GM18909 (cell line): Measurements from ENCODE around the gene BICRA.
"Not testable (repeated sequence)": the region's sequence is repeated elsewhere in the genome, so short reads cannot be mapped to it uniquely, and the experiment has no call there.

Source experiments
- ATAC-seq: cut with Tn5 transposase; IDR thresholded peaks from one replicate; pipeline ENCODE4 v1.9.1; 2021; ENCODE audit warnings: mild to moderate bottlenecking; ENCODE audit not compliant: unreplicated experiment, poor library complexity

The BICRA gene

GRCh38 chr19:47608969-47609905 is at the start of gene BICRA:
TSS of gene BICRA (plus strand) at chr19:47609134. CDS start at chr19:47673575, 64,441 bp downstream.
- peak; percentile 54 for ATAC-seq

GRCh38 chr19:47560999-47561398 is 47.9 kb upstream of the BICRA start:
- ATAC-seq: no peak

DNA sequence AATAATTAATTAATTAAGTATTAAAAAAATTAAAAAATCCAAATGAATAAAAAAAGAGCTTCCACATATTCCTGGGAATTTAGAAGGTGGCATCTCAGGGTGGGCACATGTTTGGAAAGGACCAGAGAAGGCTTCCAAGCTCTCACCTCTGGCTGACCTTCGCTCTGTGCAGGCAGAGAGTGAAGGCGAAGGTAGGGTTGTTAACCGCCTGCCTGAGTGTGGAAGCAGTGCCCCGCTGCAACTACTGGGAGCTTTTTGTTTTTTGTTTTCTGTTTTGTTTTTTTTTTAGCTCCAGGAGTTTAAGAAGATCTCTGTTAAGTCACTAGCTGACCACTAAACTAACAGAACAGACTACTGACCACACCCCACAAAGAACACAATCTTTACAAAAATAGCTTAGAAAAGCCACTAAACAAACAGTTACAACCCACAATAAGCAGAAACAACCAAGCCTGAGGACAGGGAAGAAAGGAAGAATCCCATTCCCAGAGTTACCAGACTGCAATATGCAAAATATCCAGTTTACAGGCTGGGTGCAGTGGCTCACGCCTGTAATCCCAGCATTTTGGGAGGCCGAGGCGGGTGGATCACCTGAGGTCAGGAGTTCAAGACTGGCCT is 47.4 kb upstream of the BICRA start:
- no peak for ATAC-seq

DNA sequence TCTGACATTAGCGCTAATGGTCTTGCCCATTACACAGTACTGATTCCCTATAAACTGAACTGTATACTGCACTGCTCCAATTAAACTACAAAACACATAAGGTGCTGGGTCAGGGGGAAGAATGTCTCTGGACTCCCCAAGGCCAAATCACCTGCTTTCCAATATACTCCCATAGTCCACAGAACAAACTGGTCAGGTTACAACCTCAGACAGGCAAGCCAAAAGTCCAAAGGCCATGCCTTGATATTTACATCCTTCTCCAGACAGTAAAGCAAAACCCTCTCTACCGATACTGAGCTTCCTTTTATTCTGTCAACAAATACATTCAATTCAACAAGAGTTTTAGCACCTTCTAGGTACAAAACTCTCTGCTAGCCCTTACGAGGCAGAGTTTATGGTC is 44.9 kb upstream of the BICRA start:
- no peak for ATAC-seq

- ATAC-seq: no peak
Observed at GRCh38 chr19:47569331-47569730, 39.6 kb upstream of the BICRA start.

DNA sequence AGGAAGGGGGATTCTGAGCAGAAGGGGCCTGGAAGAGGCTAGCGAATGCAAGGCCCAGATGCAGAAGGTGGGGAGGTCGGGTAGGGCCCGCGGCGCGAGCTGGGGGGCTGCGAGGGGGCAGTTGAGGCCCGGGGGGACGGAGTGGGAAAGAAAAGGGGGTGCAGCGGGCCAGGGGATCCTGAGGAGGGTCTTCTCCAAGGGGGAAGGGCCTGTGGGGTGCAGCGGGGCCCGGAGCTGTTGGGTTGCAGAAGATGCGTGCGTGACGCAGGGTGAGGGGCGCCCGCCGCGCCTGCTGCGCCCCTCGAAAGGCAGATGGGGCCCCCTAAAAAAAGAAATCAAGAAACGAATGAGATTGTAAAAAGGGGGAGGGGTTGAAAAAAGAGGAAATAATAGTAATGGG is 36.3 kb upstream of the BICRA start:
- no peak for ATAC-seq

DNA sequence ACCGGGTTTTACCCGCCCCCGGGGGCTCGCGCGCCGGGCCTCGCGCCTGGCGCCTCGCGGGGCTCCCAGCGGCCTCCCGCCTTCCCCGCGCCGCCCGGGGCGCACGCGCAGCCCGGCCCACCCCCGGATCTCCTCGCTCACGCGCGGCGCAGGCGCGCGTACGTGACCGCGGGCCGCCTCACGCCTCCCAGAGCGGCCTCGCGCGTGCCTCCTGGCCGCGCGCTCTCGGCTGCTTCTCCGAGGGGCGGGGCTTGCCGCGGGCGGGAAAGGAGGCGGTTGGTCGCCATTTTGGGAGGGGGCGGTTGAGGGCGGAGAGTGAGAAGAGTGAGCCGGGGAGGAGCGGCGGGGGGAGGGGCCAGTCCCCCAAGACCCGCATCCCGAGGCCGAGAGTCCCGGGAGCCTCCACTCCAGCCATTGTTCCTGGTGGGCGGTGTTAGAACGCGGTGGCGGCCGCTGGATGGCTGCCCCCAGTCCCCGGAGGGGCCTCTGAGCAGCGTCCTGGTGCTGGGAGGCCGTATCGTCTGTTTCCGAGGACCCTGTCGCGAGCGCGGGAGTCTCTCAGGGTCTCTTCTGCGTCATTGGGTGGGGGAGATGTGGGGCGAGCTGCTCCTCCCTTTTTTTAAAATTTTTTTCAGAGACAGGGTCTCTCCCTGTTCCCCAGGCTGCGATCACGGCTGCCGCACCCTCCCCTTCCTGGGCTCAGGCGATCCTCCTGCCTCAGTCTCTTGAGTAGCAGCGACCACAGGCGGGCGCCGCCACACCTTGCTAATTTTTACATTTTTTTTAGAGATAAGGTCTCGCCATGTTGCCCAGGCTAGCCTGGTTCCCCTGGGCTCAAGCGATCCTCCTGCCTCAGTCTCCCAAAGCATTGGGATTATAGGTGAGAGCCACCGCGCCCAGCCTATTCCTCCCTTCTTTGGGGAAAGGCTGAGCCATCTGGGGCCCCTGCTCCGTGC is 35.6 kb upstream of the BICRA start, which contains the start of gene ZNF541:
TSS of gene ZNF541 (minus strand) at position 78 of the 956 bp plus-strand sequence. CDS start 17,292 bp downstream, outside the sequence.
- no peak for ATAC-seq

DNA sequence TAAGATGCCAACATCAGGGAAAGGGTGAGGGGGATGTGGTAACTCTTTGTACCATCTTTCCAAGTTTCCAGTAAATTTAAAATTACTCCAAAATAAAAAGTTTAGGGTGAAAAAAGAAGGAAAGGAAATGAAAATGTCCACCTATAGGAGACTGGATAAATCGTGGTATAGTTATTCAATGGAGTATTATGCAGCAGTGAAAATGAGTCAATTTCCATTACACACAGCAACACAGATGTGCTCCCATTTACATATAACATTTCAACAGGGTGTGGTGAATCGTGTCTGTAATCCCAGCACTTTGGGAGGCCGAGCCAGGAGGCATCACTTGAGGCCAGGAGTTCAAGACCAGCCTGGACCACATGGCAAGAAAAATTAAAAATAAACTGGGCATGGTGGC is 28.5 kb upstream of the BICRA start:
- no peak for ATAC-seq

DNA sequence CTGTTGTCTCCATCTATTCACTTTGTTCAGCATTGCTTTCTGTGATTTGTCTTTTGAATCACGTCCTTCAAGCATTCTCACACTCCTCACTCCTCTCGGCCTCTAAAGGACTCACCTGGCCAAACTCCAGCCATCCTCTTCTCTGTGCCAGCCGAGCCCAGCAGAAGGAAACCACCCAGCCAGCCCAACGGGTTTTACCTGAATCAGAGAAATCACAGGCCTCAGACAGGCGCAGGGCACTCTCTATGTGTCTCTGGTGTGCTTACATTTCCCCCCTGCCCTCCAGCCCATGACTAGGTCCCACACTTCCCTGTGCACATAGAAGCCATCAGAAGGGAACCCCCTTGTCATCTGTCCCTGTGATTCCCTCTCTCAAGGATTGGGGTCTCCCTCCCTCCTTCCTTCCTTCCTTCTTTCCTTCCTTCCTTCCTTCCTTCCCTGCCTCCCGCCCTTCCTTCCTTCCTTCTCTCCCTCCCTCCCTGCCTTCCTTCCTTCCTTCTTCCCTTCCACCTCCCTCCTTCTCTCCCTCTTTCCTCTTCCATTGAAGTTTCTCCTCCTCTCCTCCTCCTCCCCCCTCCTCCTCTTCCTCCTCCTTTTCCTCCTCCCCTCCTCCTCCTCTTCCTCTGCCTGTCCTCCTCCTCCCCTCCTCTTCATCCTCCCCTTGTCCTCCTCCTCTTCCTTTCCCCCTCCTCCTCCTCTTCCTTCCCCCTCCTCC is 27.2 kb upstream of the BICRA start:
- no peak for ATAC-seq

GRCh38 chr19:47582320-47582909 is 26.5 kb upstream of the BICRA start:
- ATAC-seq: no peak

- ATAC-seq: not testable (repeated sequence)
Observed at GRCh38 chr19:47583161-47583560, 25.8 kb upstream of the BICRA start.

GRCh38 chr19:47587295-47587694 is 21.6 kb upstream of the BICRA start:
- ATAC-seq: no peak

DNA sequence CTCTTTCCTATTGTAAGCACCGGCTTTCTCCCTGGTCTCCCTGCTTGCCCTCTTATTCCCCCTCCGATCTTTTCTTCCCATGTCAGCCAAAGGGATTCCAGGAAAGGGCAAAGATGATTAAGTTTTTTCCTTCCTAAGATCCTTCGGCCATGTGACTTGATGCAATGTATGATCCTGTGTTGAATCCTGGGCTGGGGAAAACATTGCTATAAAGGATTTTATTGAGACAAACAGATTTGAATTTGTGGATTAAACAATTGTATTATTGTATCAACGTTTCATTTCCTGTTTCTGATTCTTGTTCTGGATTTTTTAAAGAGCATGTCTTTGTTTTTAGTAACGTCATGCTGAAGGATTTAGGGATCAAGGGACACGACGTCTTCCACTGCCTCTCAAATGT is 19.1 kb upstream of the BICRA start:
- no peak for ATAC-seq

DNA sequence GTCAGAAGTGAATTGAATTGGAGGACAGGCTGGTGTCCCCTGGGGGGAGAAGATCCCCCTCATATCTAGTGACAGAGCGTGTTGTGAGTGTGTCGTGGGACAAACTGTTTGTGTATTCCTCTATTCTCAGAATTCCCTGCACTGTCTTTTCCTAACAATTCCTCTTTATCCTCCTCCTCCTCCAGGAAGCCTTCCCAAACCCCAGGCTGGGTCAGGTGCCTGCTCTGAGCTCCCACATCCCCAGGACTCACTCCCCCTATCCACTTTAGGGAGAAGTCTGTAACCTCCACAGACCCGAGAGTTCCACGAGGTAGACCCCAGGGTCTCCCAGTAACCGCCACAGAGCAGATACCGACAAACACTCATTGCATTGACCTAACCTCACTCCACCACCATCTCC is 15.1 kb upstream of the BICRA start:
- no peak for ATAC-seq

DNA sequence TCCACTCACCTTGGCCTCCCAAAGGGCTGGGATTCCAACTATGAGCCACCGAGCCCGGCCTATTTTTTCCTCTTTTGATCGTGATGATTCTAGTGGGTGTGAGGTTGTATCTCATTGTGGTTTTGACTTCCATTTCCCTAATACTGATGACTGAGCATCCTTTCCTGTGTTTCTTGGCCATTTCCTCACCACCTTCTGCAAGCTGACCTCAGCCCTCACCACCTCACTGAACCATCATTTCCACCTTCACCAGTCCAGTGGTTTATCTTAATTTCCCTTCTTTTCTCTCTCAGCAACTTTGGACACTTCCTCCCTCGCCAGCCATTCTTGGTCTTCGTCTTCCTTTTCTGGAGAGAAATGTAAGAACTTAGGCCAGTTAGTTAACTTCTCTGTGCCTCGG is 13.0 kb upstream of the BICRA start:
- no peak for ATAC-seq

DNA sequence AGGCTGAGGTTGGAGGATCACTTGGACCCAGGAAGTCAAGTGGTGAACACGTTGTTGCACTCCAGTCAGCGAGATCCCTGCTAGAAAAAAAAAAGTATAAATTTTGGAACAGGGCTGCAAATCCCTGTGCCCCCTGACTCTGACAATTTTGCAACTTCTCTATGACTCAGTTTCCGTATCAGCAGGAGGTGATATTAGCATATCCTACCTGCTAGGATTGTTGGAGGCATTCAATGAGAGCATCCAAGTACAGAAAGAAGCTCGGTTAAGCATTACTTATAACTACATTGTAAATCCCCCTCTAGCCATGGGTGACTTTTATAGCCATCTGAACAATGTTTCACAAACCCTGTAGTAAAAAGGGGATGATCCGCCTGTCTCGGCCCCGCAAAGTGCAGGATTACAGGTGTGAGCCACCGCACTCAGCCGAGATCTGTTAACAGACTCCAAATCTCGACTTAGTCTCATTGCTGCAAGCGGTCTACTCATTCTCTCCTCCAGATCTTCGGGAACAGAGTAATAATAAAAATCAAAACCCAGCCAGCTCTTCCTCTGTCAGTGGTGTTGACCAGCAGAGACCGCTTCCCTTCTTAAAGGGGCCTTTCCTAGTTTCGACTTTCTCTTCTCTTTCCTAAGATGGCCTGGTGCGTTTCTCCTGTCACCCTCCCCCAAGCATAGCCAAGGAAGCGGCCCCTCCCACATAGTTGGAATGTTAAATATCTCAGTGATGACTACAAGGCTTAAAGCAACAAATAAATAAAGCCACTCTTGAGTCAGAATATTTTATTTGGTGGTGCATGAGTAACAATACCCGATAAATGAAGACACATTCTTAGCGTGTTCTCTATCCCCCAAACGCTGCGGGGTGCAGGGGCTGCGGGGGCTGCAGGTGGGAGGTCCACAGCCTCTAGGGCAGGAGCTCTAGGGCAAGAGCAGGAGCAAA is 10.3 kb upstream of the BICRA start:
- ATAC-seq: no peak

DNA sequence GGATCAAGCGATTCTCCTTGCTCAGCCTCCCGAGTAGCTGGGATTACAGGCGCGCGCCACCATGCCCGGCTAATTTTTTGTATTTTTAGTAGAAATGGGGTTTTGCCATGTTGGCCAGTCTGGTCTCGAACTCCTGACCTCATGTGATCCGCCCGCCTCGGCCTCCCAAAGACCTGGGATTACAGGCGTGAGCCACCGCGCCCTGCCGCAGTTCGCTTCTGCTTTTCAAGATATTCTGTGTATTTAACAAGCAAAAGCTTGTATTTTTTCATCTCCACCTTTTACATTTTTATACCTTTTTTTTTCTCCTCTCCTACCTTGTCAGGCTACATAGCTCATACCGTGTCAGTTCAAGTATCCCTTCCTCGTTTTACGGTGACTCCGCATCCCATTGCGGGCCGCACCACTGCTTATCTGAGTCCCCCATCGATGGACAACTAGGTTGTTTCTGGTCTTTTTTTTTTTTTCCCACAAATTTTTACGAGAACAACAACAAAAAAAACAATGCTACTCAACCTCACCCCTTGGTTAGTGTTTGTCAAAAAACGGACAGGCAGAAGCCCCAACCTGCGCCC is 9.2 kb upstream of the BICRA start:
- not testable (repeated sequence) for ATAC-seq
